Neural crest cell (in vitro differentiated cells): ENCODE data around the gene MGMT. TPM values are rescaled to one million over a fixed set of nuclear protein-coding genes. Genes with fewer than 3 reads are reported as not detected.

ENCODE experiments used
- DNase-seq: peaks from one replicate; pipeline ENCODE4 v3.0.0; 2021; ENCODE audit warnings: low read depth, mixed read lengths, low spot score
- H3K27ac Mint-ChIP-seq: one replicate; pipeline ENCODE4 v1.8.0; 2021; ENCODE audit warnings: mild to moderate bottlenecking, mixed read lengths; ENCODE audit not compliant: unreplicated experiment
- H3K27me3 Mint-ChIP-seq: 2 replicates; pipeline ENCODE4 v1.8.0; 2021; ENCODE audit warnings: low read depth, mild to moderate bottlenecking, mixed read lengths
- H3K36me3 Mint-ChIP-seq: 2 replicates; pipeline ENCODE4 v1.8.0; 2021; ENCODE audit warnings: low read depth, mild to moderate bottlenecking, mixed read lengths
- H3K4me1 Mint-ChIP-seq: 2 replicates; pipeline ENCODE4 v1.8.0; 2021; ENCODE audit warnings: mixed read lengths
- H3K4me3 Mint-ChIP-seq: one replicate; pipeline ENCODE4 v1.8.0; 2021; ENCODE audit warnings: mild to moderate bottlenecking, mixed read lengths
- H3K9me3 Mint-ChIP-seq: 2 replicates; pipeline ENCODE4 v1.8.0; 2021; ENCODE audit warnings: mixed read lengths
- CTCF ChIP-seq: fragments of 200-600 bp; sonication (generic); conservative IDR thresholded peaks from 2 replicates; pipeline ENCODE4 v1.5.0; 2021; ENCODE audit warnings: antibody characterized with exemption, mild to moderate bottlenecking
- total RNA-seq: library from RNA; stranded (reverse); gene quantifications from 2 replicates; pipeline ENCODE4 v1.2.1, GENCODE V29; 2021

The MGMT gene
- total RNA-seq, 1 donor from 2014 or later = 15.8 TPM

GRCh38 chr10:129570185-129570584, 103.1 kb downstream of the MGMT start:
- Mint-ChIP-seq H3K4me1 (no peaks in the 10 kb centered on the region), H3K27ac (no peak overlapping the region)

GRCh38 chr10:129579228-129579627, 112.2 kb downstream of the MGMT start:
- no peaks in the 10 kb centered on the region for H3K4me1 Mint-ChIP-seq
- H3K9me3 Mint-ChIP-seq = no peaks in the 10 kb centered on the region
- no peak for TF ChIP-seq CTCF
- H3K27ac Mint-ChIP-seq = no peak overlapping the region
- H3K4me3 Mint-ChIP-seq = no peak overlapping the region
- H3K27me3 Mint-ChIP-seq = no peaks in the 10 kb centered on the region
- peaks cover 8% of the 10 kb centered on the region for H3K36me3 Mint-ChIP-seq
- no peak for DNase-seq

More at GRCh38 chr10:129570185-129570584, 103.1 kb downstream of the MGMT start:
- Mint-ChIP-seq H3K36me3 (no peaks in the 10 kb centered on the region), H3K4me3 (no peak overlapping the region), H3K9me3 (no peaks in the 10 kb centered on the region), H3K27me3 (no peaks in the 10 kb centered on the region)
- TF ChIP-seq CTCF = no peak
- DNase-seq = no peak

GRCh38 chr10:129580010-129580409, 113.0 kb downstream of the MGMT start:
- Mint-ChIP-seq H3K27me3 (no peaks in the 10 kb centered on the region), H3K36me3 (peaks cover 12% of the 10 kb centered on the region), H3K27ac (no peak overlapping the region), H3K9me3 (peaks cover 2% of the 10 kb centered on the region), H3K4me3 (no peak overlapping the region), H3K4me1 (no peaks in the 10 kb centered on the region)
- DNase-seq = no peak
- TF ChIP-seq CTCF = no peak

GRCh38 chr10:129580901-129581300, 113.9 kb downstream of the MGMT start:
- no peak overlapping the region for H3K4me3 Mint-ChIP-seq
- H3K36me3 Mint-ChIP-seq = peaks cover 20% of the 10 kb centered on the region
- H3K27ac Mint-ChIP-seq = no peak overlapping the region
- peaks cover 8% of the 10 kb centered on the region for H3K9me3 Mint-ChIP-seq
- H3K27me3 Mint-ChIP-seq = no peaks in the 10 kb centered on the region
- DNase-seq = no peak
- H3K4me1 Mint-ChIP-seq = no peaks in the 10 kb centered on the region
- no peak for TF ChIP-seq CTCF

- H3K36me3 Mint-ChIP-seq = peaks cover 30% of the 10 kb centered on the region
- no peak overlapping the region for H3K27ac Mint-ChIP-seq
- DNase-seq = no peak
- TF ChIP-seq CTCF = no peak
- H3K4me1 Mint-ChIP-seq = no peaks in the 10 kb centered on the region
- peaks cover 13% of the 10 kb centered on the region for H3K9me3 Mint-ChIP-seq
- no peak overlapping the region for H3K4me3 Mint-ChIP-seq
- no peaks in the 10 kb centered on the region for H3K27me3 Mint-ChIP-seq
Observed at GRCh38 chr10:129581827-129582411, 114.9 kb downstream of the MGMT start.

- no peak overlapping the region for H3K27ac Mint-ChIP-seq
- peaks cover 46% of the 10 kb centered on the region for H3K36me3 Mint-ChIP-seq
- peaks cover 24% of the 10 kb centered on the region for H3K9me3 Mint-ChIP-seq
- H3K4me1 Mint-ChIP-seq = no peaks in the 10 kb centered on the region
- no peak for DNase-seq
- H3K27me3 Mint-ChIP-seq = no peaks in the 10 kb centered on the region
- no peak for TF ChIP-seq CTCF
- H3K4me3 Mint-ChIP-seq = no peak overlapping the region
Observed at GRCh38 chr10:129583831-129584230, 116.8 kb downstream of the MGMT start.
